H1 (cell line): ENCODE measurements around the gene PGGHG. TPM values are rescaled to one million over a fixed set of nuclear protein-coding genes. Genes with fewer than 3 reads are reported as not detected.
A peak's percentile ranks its signal among the peaks of the same experiment; 100 is the strongest.

ENCODE experiments used
- CTCF ChIA-PET: fragments of 300-600 bp; sonication (Branson Sonifier 250); formaldehyde crosslinking; loops from one replicate; lab custom pipeline; 2021; ENCODE audit not compliant: partially characterized antibody; lab: Charles Lee
- POLR2A ChIA-PET: fragments of 300-600 bp; sonication (Branson Sonifier 250); formaldehyde crosslinking; loops from one replicate; lab custom pipeline; 2021; ENCODE audit warnings: inconsistent platforms; ENCODE audit not compliant: partially characterized antibody; lab: Charles Lee
- DNase-seq, 2 experiments: peaks; one replicate each; pipeline versions ENCODE4 v3.0.0 to v3.0.0-alpha.2; 2010 to 2022; ENCODE audit warnings: low spot score in 2 of 2, low read depth in 1 of 2, mixed read lengths in 1 of 2
- FAIRE-seq: peaks from 2 replicates; lab custom pipeline; 2011; peaks lifted over from hg19 to GRCh38; lab: Jason Lieb, UNC
- H2AFZ ChIP-seq: 2 replicates; pipeline ENCODE4 v1.8.1; 2012; ENCODE audit warnings: low read length, inconsistent platforms
- H2AK5ac ChIP-seq: 2 replicates; pipeline ENCODE4 v1.6.1; 2013; ENCODE audit warnings: low read depth, low read length
- H2BK120ac ChIP-seq: replicated peaks from 2 replicates; pipeline ENCODE3; 2013; ENCODE audit warnings: low read depth, low read length, inconsistent platforms
- H2BK12ac ChIP-seq: 2 replicates; pipeline ENCODE4 v1.6.1; 2013; ENCODE audit warnings: low read depth, low read length
- H2BK15ac ChIP-seq: 2 replicates; pipeline ENCODE4 v1.6.1; 2013; ENCODE audit warnings: low read length
- H2BK20ac ChIP-seq: 2 replicates; pipeline ENCODE4 v1.6.1; 2013; ENCODE audit warnings: low read length
- H2BK5ac ChIP-seq: 2 replicates; pipeline ENCODE4 v1.6.1; 2013; ENCODE audit warnings: low read depth, low read length
- H3K14ac ChIP-seq: 2 replicates; pipeline ENCODE4 v1.6.1; 2013; ENCODE audit warnings: inconsistent platforms; ENCODE audit not compliant: insufficient read length
- H3K18ac ChIP-seq: 2 replicates; pipeline ENCODE4 v1.6.1; 2013; ENCODE audit warnings: low read length; ENCODE audit errors: extremely low read depth
- H3K23ac ChIP-seq: 2 replicates; pipeline ENCODE4 v1.6.1; 2013; ENCODE audit warnings: inconsistent platforms; ENCODE audit not compliant: insufficient read length
- H3K23me2 ChIP-seq: 2 replicates; pipeline ENCODE4 v1.6.1; 2013; ENCODE audit warnings: low read depth, low read length
- H3K27ac ChIP-seq: 2 replicates; pipeline ENCODE4 v1.6.1; 2011; ENCODE audit warnings: low read depth, low read length, inconsistent platforms
- H3K27me3 ChIP-seq, 4 experiments: replicated peaks in 1 of 4; 1 replicate in 1 of 4; 2 replicates in 3 of 4; pipeline versions ENCODE4 v1.6.1 to v1.8.1; 2011 to 2013; ENCODE audit warnings: low read length in 3 of 4, mild to moderate bottlenecking in 3 of 4, inconsistent platforms in 2 of 4, mixed read lengths in 2 of 4, moderate library complexity in 1 of 4; ENCODE audit not compliant: control insufficient read depth in 3 of 4, insufficient read depth in 3 of 4; ENCODE audit errors: extremely low read depth in 1 of 4
- H3K36me3 ChIP-seq, 4 experiments: 2 replicates each; pipeline versions ENCODE4 v1.6.1 to v1.8.1; 2011 to 2013; ENCODE audit warnings: mild to moderate bottlenecking in 4 of 4, low read length in 3 of 4, moderate library complexity in 2 of 4, control low read depth in 1 of 4, inconsistent platforms in 1 of 4; ENCODE audit not compliant: insufficient read depth in 4 of 4, control insufficient read depth in 2 of 4
- H3K4ac ChIP-seq: replicated peaks from 2 replicates; pipeline ENCODE3; 2013; ENCODE audit warnings: low read length, low read depth, mixed read lengths, inconsistent platforms; ENCODE audit not compliant: insufficient read length
- H3K4me1 ChIP-seq, 4 experiments: replicated peaks in 1 of 4; 1 replicate in 1 of 4; 2 replicates in 3 of 4; pipeline versions ENCODE4 v1.6.1 to v1.8.1; 2011 to 2013; ENCODE audit warnings: low read length in 3 of 4, inconsistent platforms in 2 of 4, mixed read lengths in 1 of 4; ENCODE audit not compliant: insufficient read depth in 4 of 4, control insufficient read depth in 3 of 4
- H3K4me2 ChIP-seq, 2 experiments: 2 replicates each; pipeline versions ENCODE4 v1.6.1 to v1.8.1; 2011 to 2013; ENCODE audit warnings: low read depth in 2 of 2, low read length in 2 of 2, control low read depth in 1 of 2, inconsistent platforms in 1 of 2, mild to moderate bottlenecking in 1 of 2; ENCODE audit not compliant: insufficient read depth in 1 of 2
- H3K4me3 ChIP-seq, 4 experiments: fragments of 200-600, 300-600 bp in 1 of 4; sonication (generic), shearing (Covaris generic), sonication (Bioruptor Twin) in 1 of 4; 2 replicates each; pipeline versions ENCODE4 v1.5.1 to v1.8.1; 2011 to 2016; ENCODE audit warnings: low read length in 4 of 4, low read depth in 3 of 4, control low read depth in 2 of 4, inconsistent platforms in 2 of 4, mild to moderate bottlenecking in 2 of 4, mixed read lengths in 1 of 4, moderate library complexity in 1 of 4; ENCODE audit not compliant: insufficient read depth in 2 of 4; ENCODE audit errors: extremely low read depth in 1 of 4
- H3K56ac ChIP-seq: replicated peaks from 2 replicates; pipeline ENCODE3; 2013; ENCODE audit warnings: low read depth, mild to moderate bottlenecking, mixed read lengths, low read length, inconsistent platforms; ENCODE audit not compliant: insufficient read length
- H3K79me1 ChIP-seq: 2 replicates; pipeline ENCODE4 v1.6.1; 2013; ENCODE audit warnings: low read depth, low read length, control low read depth
- H3K79me2 ChIP-seq, 2 experiments: 2 replicates each; pipeline versions ENCODE4 v1.6.1 to v1.8.1; 2012 to 2013; ENCODE audit warnings: low read length in 2 of 2, mild to moderate bottlenecking in 2 of 2, inconsistent platforms in 1 of 2; ENCODE audit not compliant: insufficient read depth in 2 of 2, control insufficient read depth in 1 of 2
- H3K9ac ChIP-seq, 4 experiments: replicated peaks in 1 of 4; 1 replicate in 1 of 4; 2 replicates in 3 of 4; pipeline versions ENCODE4 v1.6.1 to v1.8.1; 2011 to 2013; ENCODE audit warnings: low read depth in 3 of 4, low read length in 3 of 4, control low read depth in 2 of 4, mild to moderate bottlenecking in 2 of 4, moderate library complexity in 2 of 4, inconsistent platforms in 1 of 4; ENCODE audit errors: extremely low read depth in 1 of 4
- H3K9me3 ChIP-seq, 2 experiments: 2 replicates each; pipeline versions ENCODE4 v1.6.1 to v1.8.1; 2012 to 2013; ENCODE audit warnings: mild to moderate bottlenecking in 2 of 2, moderate library complexity in 2 of 2, control low read depth in 1 of 2, inconsistent platforms in 1 of 2, low read depth in 1 of 2, low read length in 1 of 2, mixed read lengths in 1 of 2; ENCODE audit not compliant: insufficient read depth in 2 of 2
- H4K20me1 ChIP-seq, 2 experiments: replicated peaks in 1 of 2; 2 replicates each; pipeline versions ENCODE3 to v1.8.1; 2011 to 2013; ENCODE audit warnings: inconsistent platforms in 2 of 2, low read length in 2 of 2, mild to moderate bottlenecking in 1 of 2; ENCODE audit not compliant: insufficient read depth in 2 of 2, control insufficient read depth in 1 of 2
- H4K5ac ChIP-seq: 2 replicates; pipeline ENCODE4 v1.6.1; 2013; ENCODE audit warnings: low read length, low read depth, mixed read lengths, inconsistent platforms; ENCODE audit not compliant: insufficient read length
- H4K8ac ChIP-seq: 2 replicates; pipeline ENCODE4 v1.8.0; 2013; ENCODE audit warnings: mild to moderate bottlenecking, moderate library complexity, low read length, inconsistent platforms; ENCODE audit not compliant: insufficient read depth; ENCODE audit errors: extremely low read depth
- H4K91ac ChIP-seq: replicated peaks from 2 replicates; pipeline ENCODE3; 2013; ENCODE audit warnings: low read length, mixed read lengths, inconsistent platforms; ENCODE audit not compliant: insufficient read length
- CTCF ChIP-seq, 3 experiments: IDR thresholded peaks; 1 replicate in 2 of 3; 2 replicates in 1 of 3; pipeline versions ENCODE4 v1.5.1 to v1.6.1; 2011; ENCODE audit warnings: low read length in 3 of 3, mild to moderate bottlenecking in 3 of 3, inconsistent platforms in 2 of 3, low read depth in 1 of 3, moderate library complexity in 1 of 3; ENCODE audit not compliant: insufficient read depth in 1 of 3; ENCODE audit errors: control extremely low read depth in 1 of 3
- TAF7 ChIP-seq: optimal IDR thresholded peaks from 2 replicates; pipeline ENCODE3; 2011; ENCODE audit warnings: low read depth, mild to moderate bottlenecking, inconsistent platforms, low read length, moderate library complexity, borderline replicate concordance
- WGBS, 2 experiments: shearing (Covaris generic) in 1 of 2; methylation state at CpG; one replicate each; pipeline versions ENCODE4 v1.1.6 to v1.1.7; 2013 to 2015; ENCODE audit warnings: low lambda C conversion rate in 2 of 2, mixed read lengths in 2 of 2, inconsistent platforms in 1 of 2, low coverage in 1 of 2, missing lambda C conversion rate in 1 of 2; ENCODE audit not compliant: insufficient replicate concordance in 2 of 2, insufficient coverage in 1 of 2, insufficient read length in 1 of 2; ENCODE audit errors: extremely low coverage in 1 of 2, missing lambda C conversion rate in 1 of 2; 5-methylcytosine and 5-hydroxymethylcytosine counted together
- polyA plus RNA-seq, 7 experiments: library from polyadenylated mRNA; depleted of rRNA in 3 of 7; stranded (reverse) in 5 of 7; unstranded in 2 of 7; fragments of >200 nt in 5 of 7; fragments of 200-250 nt in 2 of 7; gene quantifications; 1 replicate in 5 of 7; 2 replicates in 1 of 7; 4 replicates in 1 of 7; pipeline versions ENCODE4 v1.2.1 to v1.2.3, GENCODE V29; 2011 to 2013; ENCODE audit warnings: missing spikeins in 2 of 7, mixed read lengths in 2 of 7
- total RNA-seq: library from RNA; stranded (reverse); fragmentation: NEBNext Ultra II Directional; extraction: Animal tissue kit (Norgen Biotek cat#: 25700); gene quantifications from 2 replicates; pipeline ENCODE4 v1.2.1, GENCODE V29; 2021

Gene PGGHG
- total and polyA plus RNA-seq, 2 of the 8 experiments (the other 6 are each of a cell fraction or from before 2014, with no cell fraction given) = 34.8 to 60.7 TPM

GRCh38 chr11:297586-298405, 8.9 kb downstream of the PGGHG start:
- 91% methylated on average over 26 of the region's 26 CpGs; no CpG with 5 or more reads in 1 of the 2 experiments for WGBS, 2 experiments
- H4K5ac ChIP-seq = no peak overlapping the region
- no peak overlapping the region for H3K27ac ChIP-seq
- no peak overlapping the region for H2AFZ ChIP-seq
- 0 out of 2 replicates have a peak overlapping the region, but pooled peaks have one; percentile 72 for H2BK15ac ChIP-seq
- H3K4ac ChIP-seq = no peak overlapping the region
- H3K36me3 ChIP-seq = peaks cover 3 to 20% (median 15%) of the 10 kb centered on the region in 4 experiments; a peak in 6 of 8 replicates
- no peaks in the 10 kb centered on the region for H3K27me3 ChIP-seq
- peak overlapping the region; percentile 83; the same call in 1 of the 2 replicates for H2BK5ac ChIP-seq
- H4K91ac ChIP-seq = no peak overlapping the region
- TF ChIP-seq TAF7 (peak; percentile 15), CTCF (IDR thresholded peaks at IDR 0.05; ENCODE audit: control extremely low read depth in 1 of 3, insufficient read depth in 1 of 3, low read depth in 1 of 3, low read length in 3 of 3) (no peak)
- no peak for FAIRE-seq
- peak overlapping the region; percentile 22 for H3K14ac ChIP-seq
- H3K9me3 ChIP-seq = no peaks in the 10 kb centered on the region
- CTCF ChIA-PET = interaction anchor here (2.2 kb wide), 1 partner anchor 47 kb away, joined by 11 read pairs; no protein-coding TSS in a partner anchor
- DNase-seq = no peak
- H2AK5ac ChIP-seq = peak overlapping the region; percentile 88
- H3K23ac ChIP-seq = no peak overlapping the region
- peaks cover 6 to 20% (median 12%) of the 10 kb centered on the region in 4 experiments for H3K4me1 ChIP-seq
- no peaks in the 10 kb centered on the region for H4K20me1 ChIP-seq
- POLR2A ChIA-PET = interaction anchor here (0.8 to 5.2 kb wide), 9 partner anchors 8 to 71 kb away, joined by 3 to 51 read pairs (median 4); partner anchors contain the start of genes IFITM2 and PGGHG
- no peak overlapping the region for H3K4me2 ChIP-seq
- no peaks in the 10 kb centered on the region for H3K79me2 ChIP-seq
- peak overlapping the region; percentile 78; the same call in 1 of the 2 replicates for H3K18ac ChIP-seq
- H3K9ac ChIP-seq = no peak overlapping the region; a peak in 1 of 7 replicates
- H3K79me1 ChIP-seq = no peaks in the 10 kb centered on the region
- no peak overlapping the region for H2BK20ac ChIP-seq
- no peaks in the 10 kb centered on the region for H3K23me2 ChIP-seq
- no peak overlapping the region for H3K4me3 ChIP-seq
- no peak overlapping the region; the same call in 1 of the 2 replicates for H4K8ac ChIP-seq
- H2BK120ac ChIP-seq = no peak overlapping the region
- peak overlapping the region; percentile 92; the same call in 1 of the 2 replicates for H2BK12ac ChIP-seq
- no peak overlapping the region for H3K56ac ChIP-seq
